ENCODE measurements around the gene RPL12.

RPL12 gene

DNA sequence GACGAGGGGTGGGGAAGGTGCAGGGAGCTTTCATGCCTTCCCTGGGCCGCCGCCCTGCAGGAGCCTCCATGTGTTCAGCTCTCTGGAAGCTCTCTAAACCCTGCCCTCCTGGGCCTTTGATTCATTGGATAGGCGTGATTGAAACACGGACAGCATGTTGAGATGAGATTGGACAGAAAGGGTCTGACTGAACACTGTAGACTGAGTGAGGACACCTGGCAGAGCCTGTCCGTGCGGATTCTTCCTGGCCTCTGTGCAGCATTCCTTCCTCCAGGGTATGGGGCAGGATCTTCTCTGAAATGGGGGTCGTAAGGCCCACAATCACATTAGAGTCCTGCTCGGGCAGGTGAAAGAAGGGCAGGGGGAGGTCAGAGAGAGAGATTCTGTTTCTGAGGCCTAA is 12.8 kb downstream of the RPL12 start:
- no peak for DNase-seq (ENCODE audit: low spot score)

DNA sequence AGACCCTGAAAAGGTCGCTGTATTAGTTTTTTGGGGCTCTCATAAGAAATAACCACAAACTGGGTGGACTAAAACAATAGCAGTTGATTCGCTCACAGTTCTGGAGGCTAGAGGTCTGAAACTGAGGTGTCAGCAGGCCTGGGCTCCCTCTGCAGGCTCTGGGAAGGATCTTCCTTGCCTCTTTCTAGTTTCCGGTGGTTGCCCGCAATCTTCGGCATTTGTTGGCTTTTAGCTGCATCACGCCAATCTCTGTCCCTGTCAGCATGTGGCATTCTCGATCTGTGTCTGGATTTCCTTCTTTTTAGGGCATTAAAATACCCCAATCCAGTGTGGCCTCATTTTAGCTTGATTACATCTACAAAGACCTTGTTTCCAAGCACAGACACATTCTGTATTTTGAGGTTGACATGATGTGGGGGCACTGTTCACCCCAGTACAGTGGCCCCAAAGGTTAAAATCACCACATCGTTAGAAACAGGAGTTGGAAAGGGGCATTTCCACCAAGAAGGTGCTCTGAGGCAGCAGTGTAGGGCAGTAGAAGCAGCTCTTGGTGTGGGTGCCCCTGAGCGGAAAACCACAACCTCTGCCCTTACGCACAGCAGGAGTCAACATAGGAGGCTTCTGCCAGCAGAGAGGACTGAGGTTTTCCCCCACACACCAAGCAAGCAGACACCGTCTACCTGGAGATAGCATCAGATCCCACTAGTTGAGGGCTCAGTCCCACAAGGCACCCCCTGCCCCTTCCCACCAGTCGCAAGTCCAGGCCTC is 13.5 kb downstream of the RPL12 start:
- DNase-seq (ENCODE audit: low spot score): peak; percentile 48

DNA sequence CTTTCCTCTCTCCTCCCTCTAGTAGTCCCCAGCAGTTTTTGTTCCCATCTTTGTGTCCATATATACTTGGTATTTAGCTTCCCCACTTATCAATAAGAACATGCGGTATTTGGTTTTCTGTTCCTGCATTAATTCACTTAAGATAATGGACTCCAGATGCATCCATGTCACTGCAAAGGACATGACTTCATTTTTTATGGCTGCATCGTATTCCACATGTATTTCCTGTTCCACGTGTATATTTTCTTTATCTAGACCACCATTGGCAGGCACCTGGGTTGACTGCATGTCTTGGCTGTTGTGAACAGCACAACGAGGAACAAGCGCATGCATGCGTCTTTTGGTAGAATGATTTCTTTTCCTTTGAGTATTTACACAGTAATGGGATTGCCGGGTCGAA is 20.8 kb downstream of the RPL12 start:
- no peak for DNase-seq (ENCODE audit: low spot score)

DNA sequence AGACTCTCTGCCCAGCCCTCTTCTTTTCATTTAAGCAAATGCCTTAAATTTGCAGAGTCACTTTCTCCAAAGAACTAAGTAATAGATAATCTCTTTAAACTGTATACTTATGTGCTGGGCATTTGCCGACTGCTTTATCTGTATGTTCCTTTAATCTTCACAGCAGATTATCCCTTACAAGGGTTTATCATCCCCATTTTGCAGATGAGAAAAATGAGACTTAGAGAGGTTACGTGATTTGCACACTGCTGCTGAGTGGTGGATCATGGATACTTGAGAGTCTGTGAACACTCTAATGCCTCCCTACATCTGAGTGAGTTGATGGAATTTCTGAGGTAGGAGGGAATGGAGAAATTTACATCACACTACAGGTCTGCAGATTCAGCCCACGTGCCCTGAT is 22.9 kb downstream of the RPL12 start:
- no peak for DNase-seq (ENCODE audit: low spot score)

DNA sequence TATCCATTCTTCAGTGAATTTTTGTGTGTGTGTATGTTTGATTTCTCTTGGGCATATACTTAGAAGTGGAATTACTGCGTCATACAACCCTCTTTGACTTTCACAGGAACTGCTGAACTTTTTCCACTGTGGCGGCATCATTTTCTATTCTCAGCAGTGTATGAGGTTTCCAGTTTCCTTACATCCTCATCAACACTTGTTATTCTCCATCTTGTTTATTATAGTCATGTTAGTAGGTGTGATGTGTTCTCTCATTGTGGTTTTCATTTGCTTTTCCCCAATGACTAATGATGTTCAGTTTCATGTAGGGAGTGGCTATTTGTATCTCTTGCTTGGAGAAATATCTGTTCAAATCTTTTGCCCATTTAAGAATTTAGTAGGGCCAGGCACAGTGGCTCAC is 24.4 kb downstream of the RPL12 start:
- peak; percentile 79 for DNase-seq (ENCODE audit: low spot score)

DNA sequence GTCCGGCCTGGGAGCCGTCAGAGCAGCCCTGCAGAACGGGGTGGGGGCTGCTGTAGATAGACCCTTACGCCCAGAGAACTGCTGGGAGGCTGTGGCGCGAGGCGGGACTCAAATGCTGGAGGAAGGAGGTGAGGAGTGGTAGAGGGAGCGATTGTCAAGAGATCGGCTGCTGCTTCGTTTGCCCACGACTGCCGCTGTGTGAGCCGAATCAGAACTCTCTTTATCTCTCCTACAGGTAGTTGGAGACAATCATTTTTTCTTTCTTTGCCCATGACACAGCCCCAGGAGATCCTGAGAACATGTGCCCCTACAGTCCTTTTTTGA is 26.6 kb downstream of the RPL12 start:
- DNase-seq (ENCODE audit: low spot score): peak; percentile 24

DNA sequence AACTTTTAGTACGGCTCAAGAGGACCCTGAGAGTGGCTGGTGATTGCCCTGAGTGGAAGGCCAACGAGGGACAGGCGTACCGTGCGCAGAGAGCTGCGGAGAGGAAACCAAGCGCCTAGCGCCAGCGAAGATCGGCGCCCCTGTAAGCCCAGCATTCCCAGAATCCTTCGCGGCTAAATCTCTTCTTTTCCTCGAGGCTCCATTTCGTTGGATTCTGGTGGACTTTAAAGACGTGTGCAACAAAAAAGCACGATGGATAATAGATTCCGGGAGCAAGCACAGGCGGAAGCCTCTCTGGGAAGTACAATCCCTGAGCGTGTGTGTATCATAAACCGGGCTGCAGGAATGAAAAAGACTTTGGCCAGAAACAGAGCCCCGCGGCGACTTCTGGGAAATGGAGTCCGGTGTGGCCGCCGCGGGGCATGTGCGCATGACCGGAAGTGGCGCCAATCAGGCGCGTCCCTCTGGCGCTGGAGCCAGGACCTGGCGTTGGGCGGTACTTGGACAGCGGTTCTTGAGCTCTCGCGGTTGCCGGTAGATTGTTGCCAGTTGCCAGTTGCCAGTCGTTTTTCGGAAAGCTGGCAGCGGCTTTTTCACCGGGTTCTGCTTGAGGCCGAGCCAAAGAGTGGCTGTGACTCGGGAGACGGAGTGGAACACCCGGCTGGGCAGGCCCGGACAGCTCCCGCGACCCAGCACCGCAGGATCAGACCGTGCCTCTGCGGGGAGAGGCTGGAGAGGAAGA is 27.1 kb downstream of the RPL12 start, which contains the start of gene ZNF79:
Gene ZNF79, plus strand, starts transcription at position 449 of the 742 bp plus-strand sequence. CDS start 406 bp downstream, outside the sequence.
- peak; percentile 93 for DNase-seq (ENCODE audit: low spot score)

DNA sequence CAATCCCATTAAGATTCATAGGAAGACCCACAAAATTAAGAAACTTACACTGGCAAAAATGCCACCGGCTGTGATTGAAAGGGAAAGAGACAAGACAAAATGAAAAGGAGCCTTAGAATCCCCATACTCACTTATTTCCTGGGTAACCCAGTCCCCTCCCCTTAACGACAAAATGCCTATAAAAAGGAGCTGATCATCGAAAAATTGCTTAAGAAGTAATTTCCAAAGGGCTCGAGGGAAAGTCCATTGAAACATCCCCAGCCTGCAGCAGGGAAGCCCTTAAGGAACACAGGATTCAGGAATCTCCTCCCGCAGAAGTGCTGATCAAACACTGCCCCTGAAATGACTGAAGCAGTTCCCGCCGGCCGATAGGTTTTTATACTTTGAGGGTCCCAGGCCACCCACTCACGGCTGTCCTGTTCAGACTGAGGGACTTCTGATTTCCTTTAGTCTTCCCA is 27.7 kb downstream of the RPL12 start:
- DNase-seq (ENCODE audit: low spot score): no peak

DNA sequence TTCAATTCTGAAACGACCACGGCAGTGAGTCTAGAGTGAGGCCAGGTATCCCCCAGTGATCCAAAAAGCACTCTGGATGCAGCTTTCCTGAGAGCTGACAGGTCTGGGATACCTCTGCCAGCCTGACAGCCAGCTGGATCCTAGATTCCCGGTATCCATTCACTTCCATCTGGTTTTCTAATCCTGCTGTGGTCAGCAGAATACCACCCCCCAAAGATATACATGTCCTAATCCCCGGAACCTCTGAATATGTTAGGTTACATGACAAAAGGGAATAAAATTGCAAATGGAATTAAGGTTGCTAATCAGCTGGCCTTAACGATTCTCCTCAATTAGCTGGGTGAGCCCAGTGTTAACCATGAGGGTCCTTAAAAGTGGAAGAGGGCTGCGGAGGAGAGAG is 28.4 kb downstream of the RPL12 start:
- DNase-seq (ENCODE audit: low spot score): no peak

DNA sequence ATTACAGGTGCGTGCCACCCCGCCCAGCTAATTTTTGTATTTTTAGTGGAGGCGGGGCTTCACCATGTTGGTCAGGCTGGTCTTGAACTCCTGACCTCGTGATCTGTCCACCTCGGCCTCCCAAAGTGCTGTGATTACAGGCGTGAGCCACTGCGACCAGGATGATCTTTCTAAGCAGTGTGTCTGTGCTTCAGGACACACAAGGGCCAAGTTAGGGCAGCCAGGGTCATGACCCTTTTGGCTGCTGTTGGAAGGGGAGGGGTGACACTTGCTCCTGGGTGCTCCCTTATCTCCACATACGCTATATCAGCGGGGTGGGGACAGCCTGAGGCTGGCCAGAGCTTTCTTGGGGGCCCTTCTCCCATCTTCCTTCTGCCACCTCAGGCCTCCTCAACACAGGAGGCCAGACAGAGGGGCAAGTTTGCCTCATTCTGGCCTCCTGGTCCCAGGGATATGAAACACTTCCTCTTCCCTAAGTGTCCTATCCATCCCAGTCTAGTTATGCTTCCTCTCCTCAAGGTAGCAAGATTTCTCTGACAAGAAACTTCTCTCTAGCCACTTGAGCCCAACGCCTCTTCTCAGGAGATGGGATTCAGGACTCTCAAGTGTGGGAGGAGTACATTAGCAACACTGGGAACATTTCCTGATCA is 28.9 kb downstream of the RPL12 start:
- DNase-seq (ENCODE audit: low spot score): no peak

DNA sequence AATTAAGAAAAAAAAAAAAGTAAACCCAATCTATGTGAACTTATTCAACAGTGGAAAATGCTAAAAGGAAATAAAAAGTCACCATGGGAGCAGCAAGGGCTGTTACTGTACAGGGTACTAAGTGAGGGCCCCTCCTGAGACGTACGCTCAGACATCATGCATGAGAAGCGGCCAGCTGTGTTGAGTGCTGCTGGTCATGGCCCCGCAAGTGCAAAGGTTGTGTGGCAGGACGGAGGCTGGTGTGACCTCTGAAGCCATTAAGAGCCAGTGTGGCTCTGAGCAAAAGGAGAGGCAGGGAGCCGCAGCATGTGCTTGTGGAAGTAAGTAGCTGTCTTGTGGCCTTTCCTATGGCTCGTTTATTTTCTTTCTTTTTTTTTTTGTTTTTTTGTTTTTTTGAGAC is 30.1 kb downstream of the RPL12 start:
- no peak for DNase-seq (ENCODE audit: low spot score)

DNA sequence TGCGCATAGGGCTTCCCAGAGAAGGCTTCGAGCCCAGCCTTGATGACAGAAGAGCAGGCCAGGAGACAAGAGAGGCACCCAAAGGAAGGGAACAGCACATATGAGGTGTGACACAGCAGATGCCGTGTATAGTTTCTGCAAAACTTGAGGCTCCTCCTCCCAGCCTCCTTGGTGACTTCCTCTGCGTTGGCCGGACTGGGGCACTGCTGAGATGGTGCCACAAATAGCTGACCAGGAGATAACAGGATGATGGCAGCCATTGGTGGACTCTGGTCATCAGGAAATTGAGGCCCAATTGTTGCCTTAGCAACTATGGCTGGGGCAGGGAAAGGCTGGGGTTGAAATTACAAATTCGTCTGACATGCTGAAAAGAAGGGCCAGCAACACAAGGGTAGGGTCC is 31.9 kb downstream of the RPL12 start:
- DNase-seq (ENCODE audit: low spot score): no peak

DNA sequence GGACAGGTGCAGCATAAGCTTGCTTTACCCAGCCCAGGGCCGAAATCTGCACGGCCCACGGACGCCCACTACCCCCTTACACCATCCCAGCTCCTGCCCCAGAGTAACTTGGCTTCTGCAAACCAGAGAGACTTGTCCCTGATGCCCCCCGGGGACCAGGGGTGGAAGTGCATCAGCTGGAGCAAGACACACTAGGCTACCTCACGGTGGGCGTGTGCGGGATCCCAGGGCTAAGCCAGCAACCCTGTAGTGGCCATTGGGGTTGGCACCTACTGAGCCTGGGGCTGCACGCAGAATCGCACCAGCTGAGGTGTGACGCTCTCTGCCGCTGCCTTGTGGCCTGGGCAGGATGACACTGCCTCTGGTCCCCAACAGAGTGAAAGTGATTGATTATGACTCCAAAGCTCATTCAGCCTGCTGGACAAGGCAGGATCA is 33.2 kb downstream of the RPL12 start:
- peak; percentile 29 for DNase-seq (ENCODE audit: low spot score)

DNA sequence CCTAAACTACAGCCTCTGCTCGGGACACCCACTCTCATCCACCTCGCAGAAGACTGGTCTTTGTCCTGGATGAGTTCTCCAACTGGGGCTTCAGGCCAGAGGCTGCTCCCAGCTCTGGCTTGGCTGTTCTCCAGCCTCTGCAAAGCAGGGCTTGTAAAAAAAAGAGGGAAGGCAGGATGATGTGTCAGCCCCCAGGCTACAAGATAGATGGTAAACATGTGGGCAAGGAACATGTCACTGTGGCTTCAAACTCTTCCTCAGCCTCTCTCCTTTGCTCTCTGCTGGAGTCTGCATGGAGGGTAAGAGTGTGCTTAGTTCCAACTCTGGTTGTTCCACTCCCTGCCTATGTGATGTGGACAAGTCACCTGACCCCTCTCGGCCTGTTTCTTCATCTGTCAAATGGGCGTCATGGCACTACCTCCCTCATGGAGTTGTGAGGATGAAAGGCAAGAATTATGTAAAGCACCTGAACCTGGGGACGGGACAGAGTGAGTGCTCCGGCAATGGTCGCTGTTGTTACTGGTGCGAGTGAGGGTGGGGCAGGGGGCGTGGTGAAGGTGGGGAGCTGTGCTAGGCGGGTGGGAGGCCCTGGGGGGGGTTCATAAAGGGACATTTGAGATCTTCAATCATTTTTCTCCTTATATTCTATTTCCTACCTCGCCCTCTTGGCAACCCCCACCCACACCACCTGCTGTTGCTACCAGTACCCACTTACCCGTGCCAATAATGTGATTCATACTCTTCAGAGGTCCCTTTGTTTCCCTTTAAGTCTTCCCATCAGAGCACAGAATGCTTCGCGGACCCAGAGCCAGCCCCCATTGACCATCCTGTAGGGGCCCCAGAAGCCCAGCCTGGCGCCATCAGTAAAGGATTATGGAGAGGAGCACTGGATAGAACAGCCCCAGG is 33.8 kb downstream of the RPL12 start:
- no peak for DNase-seq (ENCODE audit: low spot score)

DNA sequence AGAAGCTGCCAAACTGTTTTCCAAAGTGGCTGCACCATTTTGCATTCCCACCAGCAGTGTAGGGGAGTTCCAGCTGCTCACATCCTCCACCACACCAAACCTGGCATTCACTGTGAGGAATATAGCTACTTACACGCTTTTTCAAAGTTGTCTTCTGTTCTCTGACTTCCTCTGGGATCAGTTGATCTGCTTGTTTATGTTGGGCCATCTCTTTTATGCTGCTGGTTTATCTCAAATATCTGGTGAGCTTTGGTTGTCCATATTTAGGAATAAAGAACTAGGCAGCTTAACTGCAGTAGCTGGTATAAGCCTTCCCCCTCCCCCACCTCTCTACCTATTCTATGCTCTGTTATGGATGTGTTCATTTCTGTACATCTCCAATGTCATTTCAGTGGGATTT is 35.5 kb downstream of the RPL12 start:
- no peak for DNase-seq (ENCODE audit: low spot score)

DNA sequence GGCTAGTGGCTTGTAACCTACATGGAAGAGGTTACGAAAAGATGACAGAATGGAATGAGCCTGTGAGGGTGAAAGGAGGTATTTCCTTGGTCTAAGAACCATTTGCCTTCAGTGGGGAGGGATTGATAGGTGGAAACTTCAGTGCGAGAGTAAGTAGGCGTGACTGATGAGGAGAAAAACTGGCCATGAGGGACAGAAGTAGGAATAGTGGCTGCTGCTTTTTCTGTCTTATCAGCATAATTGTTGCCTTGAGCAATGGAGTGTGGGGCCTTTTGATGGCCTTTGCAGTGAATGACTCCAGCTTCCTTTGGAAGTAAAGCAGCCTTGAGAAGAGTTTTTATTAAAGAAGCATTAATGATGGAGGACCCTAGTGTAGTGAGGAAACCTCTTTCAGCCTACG is 36.1 kb downstream of the RPL12 start:
- no peak for DNase-seq (ENCODE audit: low spot score)

DNA sequence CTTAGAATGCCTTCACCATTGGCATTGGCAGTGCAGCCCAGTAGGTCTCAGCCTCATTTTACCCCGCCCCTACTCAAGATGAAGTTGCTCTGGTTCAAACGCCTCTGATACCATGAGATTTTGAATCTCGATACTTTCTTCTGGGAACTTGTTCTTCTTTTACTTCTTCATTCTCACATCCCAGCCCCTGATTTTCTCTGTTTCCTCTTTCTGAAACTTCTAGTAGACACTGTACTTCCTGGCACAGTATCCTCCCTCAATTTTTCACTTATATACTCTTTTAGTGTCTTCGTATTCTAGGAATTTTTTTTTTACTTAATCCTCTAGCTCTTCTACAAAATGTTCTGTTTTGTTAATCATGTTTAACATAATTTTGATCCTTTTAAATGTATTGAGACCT is 40.1 kb downstream of the RPL12 start:
- DNase-seq (ENCODE audit: low spot score): no peak

DNA sequence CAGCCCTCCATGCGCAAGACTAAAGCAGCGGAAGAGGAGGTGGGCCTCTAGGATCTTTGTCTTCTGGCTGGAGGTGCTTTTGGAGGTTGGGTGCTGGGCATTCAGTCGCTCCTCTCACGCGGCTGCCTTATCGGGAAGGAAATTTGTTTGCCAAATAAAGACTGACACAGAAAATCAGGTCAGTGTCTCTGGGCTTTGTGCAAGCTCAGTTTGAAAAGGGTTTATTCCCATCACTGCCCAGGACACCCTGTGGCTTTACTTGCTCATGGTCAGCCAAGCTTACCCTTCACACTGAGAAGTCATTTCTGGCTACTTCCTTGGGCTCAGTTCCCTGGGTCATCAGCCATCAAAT is 43.7 kb downstream of the RPL12 start:
- DNase-seq (ENCODE audit: low spot score): no peak

DNA sequence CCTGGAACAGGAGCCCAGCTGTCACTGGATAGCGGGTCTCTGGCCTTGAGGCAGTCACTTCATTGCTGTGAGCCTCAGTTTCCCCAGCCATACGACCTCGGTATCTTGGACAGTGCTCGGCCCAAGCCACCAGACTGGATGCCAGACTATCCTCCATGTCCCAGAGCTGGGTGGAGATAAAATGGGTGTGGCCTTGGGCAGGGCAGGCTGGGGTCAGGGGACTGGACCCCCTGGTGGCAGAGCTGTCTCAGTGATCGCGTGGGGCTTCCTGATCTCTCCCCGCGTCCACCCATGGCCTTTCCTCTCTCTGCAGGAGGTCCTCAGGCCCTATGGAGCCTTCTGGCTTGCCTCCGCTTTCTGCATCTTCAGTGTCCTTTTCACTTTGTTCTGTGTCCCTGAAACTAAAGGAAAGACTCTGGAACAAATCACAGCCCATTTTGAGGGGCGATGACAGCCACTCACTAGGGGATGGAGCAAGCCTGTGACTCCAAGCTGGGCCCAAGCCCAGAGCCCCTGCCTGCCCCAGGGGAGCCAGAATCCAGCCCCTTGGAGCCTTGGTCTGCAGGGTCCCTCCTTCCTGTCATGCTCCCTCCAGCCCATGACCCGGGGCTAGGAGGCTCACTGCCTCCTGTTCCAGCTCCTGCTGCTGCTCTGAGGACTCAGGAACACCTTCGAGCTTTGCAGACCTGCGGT is 44.3 kb downstream of the RPL12 start:
- DNase-seq (ENCODE audit: low spot score): no peak

DNA sequence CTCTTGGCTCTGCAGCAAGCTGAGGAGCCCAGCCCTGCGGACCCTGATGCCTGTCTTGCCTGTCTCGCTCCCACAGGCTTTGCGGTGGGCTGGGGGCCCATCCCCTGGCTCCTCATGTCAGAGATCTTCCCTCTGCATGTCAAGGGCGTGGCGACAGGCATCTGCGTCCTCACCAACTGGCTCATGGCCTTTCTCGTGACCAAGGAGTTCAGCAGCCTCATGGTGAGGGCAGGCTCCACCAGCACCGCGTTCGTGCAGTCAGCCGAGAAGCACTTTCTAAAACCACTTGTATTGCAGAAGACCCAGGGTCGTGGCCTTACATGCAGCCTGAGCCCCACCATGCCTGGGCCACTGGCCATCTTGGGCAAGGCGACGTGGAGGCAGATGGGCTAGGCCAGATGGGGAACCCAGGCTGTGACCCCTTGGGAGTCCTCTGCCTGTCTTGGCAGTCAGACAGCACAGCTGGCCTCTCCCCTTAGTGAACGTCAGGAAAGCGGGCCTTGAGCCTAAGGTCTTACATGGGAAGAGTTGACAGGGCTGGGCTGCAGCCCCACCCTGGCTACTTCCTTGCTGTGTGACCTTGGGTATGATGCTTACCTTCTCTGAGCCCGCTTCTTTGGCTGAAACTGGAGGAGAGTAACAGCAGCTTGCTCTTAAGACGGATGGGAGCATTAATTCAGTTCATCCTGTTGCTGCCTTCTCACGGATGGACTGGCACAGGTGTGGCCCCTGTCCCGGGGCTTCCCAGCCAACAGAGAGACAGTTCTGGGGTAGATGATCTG is 45.7 kb downstream of the RPL12 start:
- no peak for DNase-seq (ENCODE audit: low spot score)

DNA sequence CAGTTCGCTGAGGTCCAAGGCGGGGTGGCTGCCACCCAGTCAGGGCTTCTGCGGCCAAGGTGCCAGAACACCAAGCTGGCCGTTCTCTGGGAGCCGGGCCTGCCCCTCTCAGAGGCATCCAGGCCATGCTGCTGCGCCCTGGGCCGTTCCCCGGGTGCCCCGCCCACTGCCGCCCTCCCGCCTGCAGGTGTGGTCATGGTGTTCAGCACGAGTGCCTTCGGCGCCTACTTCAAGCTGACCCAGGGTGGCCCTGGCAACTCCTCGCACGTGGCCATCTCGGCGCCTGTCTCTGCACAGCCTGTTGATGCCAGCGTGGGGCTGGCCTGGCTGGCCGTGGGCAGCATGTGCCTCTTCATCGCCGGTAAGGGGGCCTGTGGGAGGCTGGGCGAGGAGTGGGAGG is 46.6 kb downstream of the RPL12 start:
- no peak for DNase-seq (ENCODE audit: low spot score)

All from activated CD4-positive, alpha-beta T cell treated with anti-CD3 and anti-CD28 coated beads, Interleukin-2, Interleukin-4, amounts not matched to agents 100 ng/mL and 50 ng/mL, durations not matched to agents 16 hours and 8 hours (primary cell).